HL-60 (cell line): ENCODE results near the gene KRI1.

ENCODE experiments used
- GABPA ChIP-seq: IDR thresholded peaks from 2 replicates; pipeline ENCODE4 v1.6.1; 2012; ENCODE audit warnings: low read depth
- POLR2AphosphoS5 ChIP-seq: IDR thresholded peaks from 2 replicates; pipeline ENCODE4 v1.6.1; 2012; ENCODE audit warnings: low read depth
- SPI1 ChIP-seq: IDR thresholded peaks from 2 replicates; pipeline ENCODE4 v1.6.1; 2012; ENCODE audit warnings: low read depth, mild to moderate bottlenecking, borderline replicate concordance
- TF ChIP-seq, protein P1 (sequence below): IDR thresholded peaks from one replicate; pipeline ENCODE4 v1.5.1; 2011; ENCODE audit warnings: low read length, control low read depth, inconsistent platforms; ENCODE audit not compliant: insufficient read depth
- TF ChIP-seq, protein P2 (sequence below): IDR thresholded peaks from 2 replicates; pipeline ENCODE4 v1.6.1; 2012; ENCODE audit warnings: low read depth; ENCODE audit not compliant: insufficient replicate concordance

DNA sequence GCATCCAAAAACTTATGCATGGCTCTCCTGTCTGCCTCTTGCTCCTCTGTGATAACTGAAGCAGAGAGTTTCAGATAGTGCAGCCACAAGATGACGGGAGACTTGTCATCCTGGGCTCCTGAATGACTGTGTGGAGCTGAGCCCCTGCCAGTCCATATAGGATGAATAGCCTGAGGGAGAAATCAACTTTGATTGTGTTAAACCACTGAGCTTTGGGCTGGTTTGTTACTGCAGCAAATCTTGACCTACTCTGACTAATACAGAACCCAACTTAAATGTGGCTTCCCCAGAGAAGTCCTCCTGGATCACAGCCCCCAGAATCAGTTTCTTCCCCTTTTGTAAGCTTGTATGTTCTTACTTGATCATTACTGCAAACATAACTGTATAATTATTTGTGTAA lies 33.4 kb downstream of the KRI1 start:
- TF ChIP-seq POLR2AphosphoS5 = no peak
- TF ChIP-seq, protein P1, sequence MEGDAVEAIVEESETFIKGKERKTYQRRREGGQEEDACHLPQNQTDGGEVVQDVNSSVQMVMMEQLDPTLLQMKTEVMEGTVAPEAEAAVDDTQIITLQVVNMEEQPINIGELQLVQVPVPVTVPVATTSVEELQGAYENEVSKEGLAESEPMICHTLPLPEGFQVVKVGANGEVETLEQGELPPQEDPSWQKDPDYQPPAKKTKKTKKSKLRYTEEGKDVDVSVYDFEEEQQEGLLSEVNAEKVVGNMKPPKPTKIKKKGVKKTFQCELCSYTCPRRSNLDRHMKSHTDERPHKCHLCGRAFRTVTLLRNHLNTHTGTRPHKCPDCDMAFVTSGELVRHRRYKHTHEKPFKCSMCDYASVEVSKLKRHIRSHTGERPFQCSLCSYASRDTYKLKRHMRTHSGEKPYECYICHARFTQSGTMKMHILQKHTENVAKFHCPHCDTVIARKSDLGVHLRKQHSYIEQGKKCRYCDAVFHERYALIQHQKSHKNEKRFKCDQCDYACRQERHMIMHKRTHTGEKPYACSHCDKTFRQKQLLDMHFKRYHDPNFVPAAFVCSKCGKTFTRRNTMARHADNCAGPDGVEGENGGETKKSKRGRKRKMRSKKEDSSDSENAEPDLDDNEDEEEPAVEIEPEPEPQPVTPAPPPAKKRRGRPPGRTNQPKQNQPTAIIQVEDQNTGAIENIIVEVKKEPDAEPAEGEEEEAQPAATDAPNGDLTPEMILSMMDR = no peak
- TF ChIP-seq, protein P2, sequence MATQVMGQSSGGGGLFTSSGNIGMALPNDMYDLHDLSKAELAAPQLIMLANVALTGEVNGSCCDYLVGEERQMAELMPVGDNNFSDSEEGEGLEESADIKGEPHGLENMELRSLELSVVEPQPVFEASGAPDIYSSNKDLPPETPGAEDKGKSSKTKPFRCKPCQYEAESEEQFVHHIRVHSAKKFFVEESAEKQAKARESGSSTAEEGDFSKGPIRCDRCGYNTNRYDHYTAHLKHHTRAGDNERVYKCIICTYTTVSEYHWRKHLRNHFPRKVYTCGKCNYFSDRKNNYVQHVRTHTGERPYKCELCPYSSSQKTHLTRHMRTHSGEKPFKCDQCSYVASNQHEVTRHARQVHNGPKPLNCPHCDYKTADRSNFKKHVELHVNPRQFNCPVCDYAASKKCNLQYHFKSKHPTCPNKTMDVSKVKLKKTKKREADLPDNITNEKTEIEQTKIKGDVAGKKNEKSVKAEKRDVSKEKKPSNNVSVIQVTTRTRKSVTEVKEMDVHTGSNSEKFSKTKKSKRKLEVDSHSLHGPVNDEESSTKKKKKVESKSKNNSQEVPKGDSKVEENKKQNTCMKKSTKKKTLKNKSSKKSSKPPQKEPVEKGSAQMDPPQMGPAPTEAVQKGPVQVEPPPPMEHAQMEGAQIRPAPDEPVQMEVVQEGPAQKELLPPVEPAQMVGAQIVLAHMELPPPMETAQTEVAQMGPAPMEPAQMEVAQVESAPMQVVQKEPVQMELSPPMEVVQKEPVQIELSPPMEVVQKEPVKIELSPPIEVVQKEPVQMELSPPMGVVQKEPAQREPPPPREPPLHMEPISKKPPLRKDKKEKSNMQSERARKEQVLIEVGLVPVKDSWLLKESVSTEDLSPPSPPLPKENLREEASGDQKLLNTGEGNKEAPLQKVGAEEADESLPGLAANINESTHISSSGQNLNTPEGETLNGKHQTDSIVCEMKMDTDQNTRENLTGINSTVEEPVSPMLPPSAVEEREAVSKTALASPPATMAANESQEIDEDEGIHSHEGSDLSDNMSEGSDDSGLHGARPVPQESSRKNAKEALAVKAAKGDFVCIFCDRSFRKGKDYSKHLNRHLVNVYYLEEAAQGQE = no peak
- no peak for TF ChIP-seq GABPA
- no peak for TF ChIP-seq SPI1
